H1 (cell line): Measurements from ENCODE around the gene AVPR2. TPM values are rescaled to one million over a fixed set of nuclear protein-coding genes. Genes with fewer than 3 reads are reported as not detected.

Experiments used
- CTCF ChIA-PET: fragments of 300-600 bp; sonication (Branson Sonifier 250); formaldehyde crosslinking; loops from one replicate; lab custom pipeline; 2021; ENCODE audit not compliant: partially characterized antibody; lab: Charles Lee
- POLR2A ChIA-PET: fragments of 300-600 bp; sonication (Branson Sonifier 250); formaldehyde crosslinking; loops from one replicate; lab custom pipeline; 2021; ENCODE audit warnings: inconsistent platforms; ENCODE audit not compliant: partially characterized antibody; lab: Charles Lee
- DNase-seq, 2 experiments: peaks; one replicate each; pipeline versions ENCODE4 v3.0.0 to v3.0.0-alpha.2; 2010 to 2022; ENCODE audit warnings: low spot score in 2 of 2, low read depth in 1 of 2, mixed read lengths in 1 of 2
- FAIRE-seq: peaks from 2 replicates; lab custom pipeline; 2011; peaks lifted over from hg19 to GRCh38; lab: Jason Lieb, UNC
- H2AFZ ChIP-seq: 2 replicates; pipeline ENCODE4 v1.8.1; 2012; ENCODE audit warnings: low read length, inconsistent platforms
- H2AK5ac ChIP-seq: 2 replicates; pipeline ENCODE4 v1.6.1; 2013; ENCODE audit warnings: low read depth, low read length
- H2BK120ac ChIP-seq: replicated peaks from 2 replicates; pipeline ENCODE3; 2013; ENCODE audit warnings: low read depth, low read length, inconsistent platforms
- H2BK12ac ChIP-seq: 2 replicates; pipeline ENCODE4 v1.6.1; 2013; ENCODE audit warnings: low read depth, low read length
- H2BK15ac ChIP-seq: 2 replicates; pipeline ENCODE4 v1.6.1; 2013; ENCODE audit warnings: low read length
- H2BK20ac ChIP-seq: 2 replicates; pipeline ENCODE4 v1.6.1; 2013; ENCODE audit warnings: low read length
- H2BK5ac ChIP-seq: 2 replicates; pipeline ENCODE4 v1.6.1; 2013; ENCODE audit warnings: low read depth, low read length
- H3K14ac ChIP-seq: 2 replicates; pipeline ENCODE4 v1.6.1; 2013; ENCODE audit warnings: inconsistent platforms; ENCODE audit not compliant: insufficient read length
- H3K18ac ChIP-seq: 2 replicates; pipeline ENCODE4 v1.6.1; 2013; ENCODE audit warnings: low read length; ENCODE audit errors: extremely low read depth
- H3K23ac ChIP-seq: 2 replicates; pipeline ENCODE4 v1.6.1; 2013; ENCODE audit warnings: inconsistent platforms; ENCODE audit not compliant: insufficient read length
- H3K23me2 ChIP-seq: 2 replicates; pipeline ENCODE4 v1.6.1; 2013; ENCODE audit warnings: low read depth, low read length
- H3K27ac ChIP-seq: 2 replicates; pipeline ENCODE4 v1.6.1; 2011; ENCODE audit warnings: low read depth, low read length, inconsistent platforms
- H3K27me3 ChIP-seq, 4 experiments: replicated peaks in 1 of 4; 1 replicate in 1 of 4; 2 replicates in 3 of 4; pipeline versions ENCODE4 v1.6.1 to v1.8.1; 2011 to 2013; ENCODE audit warnings: low read length in 3 of 4, mild to moderate bottlenecking in 3 of 4, inconsistent platforms in 2 of 4, mixed read lengths in 2 of 4, moderate library complexity in 1 of 4; ENCODE audit not compliant: control insufficient read depth in 3 of 4, insufficient read depth in 3 of 4; ENCODE audit errors: extremely low read depth in 1 of 4
- H3K36me3 ChIP-seq, 4 experiments: 2 replicates each; pipeline versions ENCODE4 v1.6.1 to v1.8.1; 2011 to 2013; ENCODE audit warnings: mild to moderate bottlenecking in 4 of 4, low read length in 3 of 4, moderate library complexity in 2 of 4, control low read depth in 1 of 4, inconsistent platforms in 1 of 4; ENCODE audit not compliant: insufficient read depth in 4 of 4, control insufficient read depth in 2 of 4
- H3K4ac ChIP-seq: replicated peaks from 2 replicates; pipeline ENCODE3; 2013; ENCODE audit warnings: low read length, low read depth, mixed read lengths, inconsistent platforms; ENCODE audit not compliant: insufficient read length
- H3K4me1 ChIP-seq, 4 experiments: replicated peaks in 1 of 4; 1 replicate in 1 of 4; 2 replicates in 3 of 4; pipeline versions ENCODE4 v1.6.1 to v1.8.1; 2011 to 2013; ENCODE audit warnings: low read length in 3 of 4, inconsistent platforms in 2 of 4, mixed read lengths in 1 of 4; ENCODE audit not compliant: insufficient read depth in 4 of 4, control insufficient read depth in 3 of 4
- H3K4me2 ChIP-seq, 2 experiments: 2 replicates each; pipeline versions ENCODE4 v1.6.1 to v1.8.1; 2011 to 2013; ENCODE audit warnings: low read depth in 2 of 2, low read length in 2 of 2, control low read depth in 1 of 2, inconsistent platforms in 1 of 2, mild to moderate bottlenecking in 1 of 2; ENCODE audit not compliant: insufficient read depth in 1 of 2
- H3K4me3 ChIP-seq, 4 experiments: fragments of 200-600, 300-600 bp in 1 of 4; sonication (generic), shearing (Covaris generic), sonication (Bioruptor Twin) in 1 of 4; 2 replicates each; pipeline versions ENCODE4 v1.5.1 to v1.8.1; 2011 to 2016; ENCODE audit warnings: low read length in 4 of 4, low read depth in 3 of 4, control low read depth in 2 of 4, inconsistent platforms in 2 of 4, mild to moderate bottlenecking in 2 of 4, mixed read lengths in 1 of 4, moderate library complexity in 1 of 4; ENCODE audit not compliant: insufficient read depth in 2 of 4; ENCODE audit errors: extremely low read depth in 1 of 4
- H3K56ac ChIP-seq: replicated peaks from 2 replicates; pipeline ENCODE3; 2013; ENCODE audit warnings: low read depth, mild to moderate bottlenecking, mixed read lengths, low read length, inconsistent platforms; ENCODE audit not compliant: insufficient read length
- H3K79me1 ChIP-seq: 2 replicates; pipeline ENCODE4 v1.6.1; 2013; ENCODE audit warnings: low read depth, low read length, control low read depth
- H3K79me2 ChIP-seq, 2 experiments: 2 replicates each; pipeline versions ENCODE4 v1.6.1 to v1.8.1; 2012 to 2013; ENCODE audit warnings: low read length in 2 of 2, mild to moderate bottlenecking in 2 of 2, inconsistent platforms in 1 of 2; ENCODE audit not compliant: insufficient read depth in 2 of 2, control insufficient read depth in 1 of 2
- H3K9ac ChIP-seq, 4 experiments: replicated peaks in 1 of 4; 1 replicate in 1 of 4; 2 replicates in 3 of 4; pipeline versions ENCODE4 v1.6.1 to v1.8.1; 2011 to 2013; ENCODE audit warnings: low read depth in 3 of 4, low read length in 3 of 4, control low read depth in 2 of 4, mild to moderate bottlenecking in 2 of 4, moderate library complexity in 2 of 4, inconsistent platforms in 1 of 4; ENCODE audit errors: extremely low read depth in 1 of 4
- H3K9me3 ChIP-seq, 2 experiments: 2 replicates each; pipeline versions ENCODE4 v1.6.1 to v1.8.1; 2012 to 2013; ENCODE audit warnings: mild to moderate bottlenecking in 2 of 2, moderate library complexity in 2 of 2, control low read depth in 1 of 2, inconsistent platforms in 1 of 2, low read depth in 1 of 2, low read length in 1 of 2, mixed read lengths in 1 of 2; ENCODE audit not compliant: insufficient read depth in 2 of 2
- H4K20me1 ChIP-seq, 2 experiments: replicated peaks in 1 of 2; 2 replicates each; pipeline versions ENCODE3 to v1.8.1; 2011 to 2013; ENCODE audit warnings: inconsistent platforms in 2 of 2, low read length in 2 of 2, mild to moderate bottlenecking in 1 of 2; ENCODE audit not compliant: insufficient read depth in 2 of 2, control insufficient read depth in 1 of 2
- H4K5ac ChIP-seq: 2 replicates; pipeline ENCODE4 v1.6.1; 2013; ENCODE audit warnings: low read length, low read depth, mixed read lengths, inconsistent platforms; ENCODE audit not compliant: insufficient read length
- H4K8ac ChIP-seq: 2 replicates; pipeline ENCODE4 v1.8.0; 2013; ENCODE audit warnings: mild to moderate bottlenecking, moderate library complexity, low read length, inconsistent platforms; ENCODE audit not compliant: insufficient read depth; ENCODE audit errors: extremely low read depth
- H4K91ac ChIP-seq: replicated peaks from 2 replicates; pipeline ENCODE3; 2013; ENCODE audit warnings: low read length, mixed read lengths, inconsistent platforms; ENCODE audit not compliant: insufficient read length
- CHD2 ChIP-seq: IDR thresholded peaks from 2 replicates; pipeline ENCODE4 v1.6.1; 2012; ENCODE audit warnings: low read length, improper control_type of control experiment
- TAF7 ChIP-seq: optimal IDR thresholded peaks from 2 replicates; pipeline ENCODE3; 2011; ENCODE audit warnings: low read depth, mild to moderate bottlenecking, inconsistent platforms, low read length, moderate library complexity, borderline replicate concordance
- TBP ChIP-seq: IDR thresholded peaks from 2 replicates; pipeline ENCODE4 v1.6.1; 2011; ENCODE audit warnings: low read depth, low read length, improper control_type of control experiment
- WGBS, 2 experiments: shearing (Covaris generic) in 1 of 2; methylation state at CpG; one replicate each; pipeline versions ENCODE4 v1.1.6 to v1.1.7; 2013 to 2015; ENCODE audit warnings: low lambda C conversion rate in 2 of 2, mixed read lengths in 2 of 2, inconsistent platforms in 1 of 2, low coverage in 1 of 2, missing lambda C conversion rate in 1 of 2; ENCODE audit not compliant: insufficient replicate concordance in 2 of 2, insufficient coverage in 1 of 2, insufficient read length in 1 of 2; ENCODE audit errors: extremely low coverage in 1 of 2, missing lambda C conversion rate in 1 of 2; 5-methylcytosine and 5-hydroxymethylcytosine counted together
- polyA plus RNA-seq, 7 experiments: library from polyadenylated mRNA; depleted of rRNA in 3 of 7; stranded (reverse) in 5 of 7; unstranded in 2 of 7; fragments of >200 nt in 5 of 7; fragments of 200-250 nt in 2 of 7; gene quantifications; 1 replicate in 5 of 7; 2 replicates in 1 of 7; 4 replicates in 1 of 7; pipeline versions ENCODE4 v1.2.1 to v1.2.3, GENCODE V29; 2011 to 2013; ENCODE audit warnings: missing spikeins in 2 of 7, mixed read lengths in 2 of 7
- total RNA-seq: library from RNA; stranded (reverse); fragmentation: NEBNext Ultra II Directional; extraction: Animal tissue kit (Norgen Biotek cat#: 25700); gene quantifications from 2 replicates; pipeline ENCODE4 v1.2.1, GENCODE V29; 2021
- TF ChIP-seq, protein P1 (sequence below): IDR thresholded peaks from 2 replicates; pipeline ENCODE4 v1.6.1; 2011; ENCODE audit warnings: low read length, improper control_type of control experiment

Gene AVPR2
- total and polyA plus RNA-seq, 2 of the 8 experiments (the other 6 are each of a cell fraction or from before 2014, with no cell fraction given): 0.09 TPM; not detected in 1

DNA sequence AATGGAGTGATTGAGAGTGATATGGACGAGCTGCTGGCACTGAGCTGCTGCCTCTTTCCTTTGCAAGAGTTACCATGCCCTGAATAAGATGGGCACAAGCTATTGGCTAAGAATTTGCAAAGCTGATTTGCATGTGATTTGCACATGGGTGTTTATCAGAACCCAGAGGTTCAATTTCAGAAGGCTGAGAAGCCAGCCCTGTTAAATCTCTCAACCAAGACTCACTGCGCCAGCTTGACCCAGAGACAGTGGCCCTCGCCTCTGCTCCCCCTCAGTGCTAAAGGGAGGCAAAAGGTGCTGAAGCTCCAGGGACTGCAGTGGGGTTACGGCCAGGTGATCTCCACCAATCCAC, 20.9 kb downstream of the AVPR2 start:
- Histone ChIP-seq H4K8ac (no peak overlapping the region), H3K56ac (no peak overlapping the region), H3K23ac (no peak overlapping the region), H2AK5ac (no peak overlapping the region), H3K23me2 (peaks cover 15% of the 10 kb centered on the region; the same call in 1 of the 2 replicates), H3K79me2 (peaks cover 0 to 3% of the 10 kb centered on the region in 2 experiments; a peak in 1 of 4 replicates), H4K91ac (peak overlapping the region; percentile 65), H2BK120ac (no peak overlapping the region), H3K4me3 (peak overlapping the region; percentile 46 to 77 (median 56)), H2BK12ac (peak overlapping the region; percentile 27; the same call in 1 of the 2 replicates), H4K5ac (peak overlapping the region; percentile 4), H3K14ac (no peak overlapping the region)
- no peak for FAIRE-seq
- CTCF ChIA-PET: interaction anchor here (0.8 to 19.6 kb wide), 12 partner anchors 11 to 170 kb away, joined by 3 to 272 read pairs (median 4); partner anchors contain the start of gene RENBP
- POLR2A ChIA-PET: interaction anchor here (0.6 to 14.9 kb wide), 19 partner anchors 11 to 241 kb away, joined by 3 to 231 read pairs (median 5); partner anchors contain the start of genes HCFC1, NAA10, RENBP and TMEM187
- TF ChIP-seq, protein P1, sequence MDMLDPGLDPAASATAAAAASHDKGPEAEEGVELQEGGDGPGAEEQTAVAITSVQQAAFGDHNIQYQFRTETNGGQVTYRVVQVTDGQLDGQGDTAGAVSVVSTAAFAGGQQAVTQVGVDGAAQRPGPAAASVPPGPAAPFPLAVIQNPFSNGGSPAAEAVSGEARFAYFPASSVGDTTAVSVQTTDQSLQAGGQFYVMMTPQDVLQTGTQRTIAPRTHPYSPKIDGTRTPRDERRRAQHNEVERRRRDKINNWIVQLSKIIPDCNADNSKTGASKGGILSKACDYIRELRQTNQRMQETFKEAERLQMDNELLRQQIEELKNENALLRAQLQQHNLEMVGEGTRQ: no peak
- TF ChIP-seq TBP: peak; percentile 71
- no peak for TF ChIP-seq TAF7
- TF ChIP-seq CHD2: no peak
- TF ChIP-seq, all 59 proteins: peak for 1
- H2AFZ ChIP-seq: no peak overlapping the region
- H3K36me3 ChIP-seq: 0 out of 8 replicates have a peak, but pooled peaks cover 0 to 2% (median 0%) of the 10 kb centered on the region in 4 experiments
- H3K9me3 ChIP-seq: no peaks in the 10 kb centered on the region
- no peaks in the 10 kb centered on the region; the same call in 1 of the 2 replicates for H3K79me1 ChIP-seq
- H2BK5ac ChIP-seq: 0 out of 2 replicates have a peak overlapping the region, but pooled peaks have one; percentile 39
- DNase-seq: no peak
- H3K27ac ChIP-seq: no peak overlapping the region; the same call in 1 of the 2 replicates
- H2BK15ac ChIP-seq: no peak overlapping the region
- peak overlapping the region; percentile 88 to 94 for H3K4me2 ChIP-seq
- no peak overlapping the region for H2BK20ac ChIP-seq
- H3K9ac ChIP-seq: peak overlapping the region in 2 of 4 experiments; percentile 16 to 53; a peak in 5 of 7 replicates
- no peak overlapping the region for H3K4ac ChIP-seq
- peaks cover 3 to 18% (median 12%) of the 10 kb centered on the region in 4 experiments for H3K4me1 ChIP-seq
- no peaks in the 10 kb centered on the region for H3K27me3 ChIP-seq
- H4K20me1 ChIP-seq: peaks cover 0 to 2% of the 10 kb centered on the region in 2 experiments
- no peak overlapping the region for H3K18ac ChIP-seq
- WGBS, 2 experiments: 62% methylated on average over 4 of the region's 4 CpGs; no CpG with 5 or more reads in 1 of the 2 experiments
